Middle frontal gyrus (tissue), 1 donor: ENCODE results near the gene RASGRF1.
"Not testable (repeated sequence)": the region's sequence is repeated elsewhere in the genome, so short reads cannot be mapped to it uniquely, and the experiment has no call there.

Experiments used
- DNase-seq: peaks from one replicate; pipeline ENCODE4 v3.0.0-alpha.2; 2015; ENCODE audit warnings: low spot score; ENCODE audit errors: extremely low spot score

Gene RASGRF1

DNA sequence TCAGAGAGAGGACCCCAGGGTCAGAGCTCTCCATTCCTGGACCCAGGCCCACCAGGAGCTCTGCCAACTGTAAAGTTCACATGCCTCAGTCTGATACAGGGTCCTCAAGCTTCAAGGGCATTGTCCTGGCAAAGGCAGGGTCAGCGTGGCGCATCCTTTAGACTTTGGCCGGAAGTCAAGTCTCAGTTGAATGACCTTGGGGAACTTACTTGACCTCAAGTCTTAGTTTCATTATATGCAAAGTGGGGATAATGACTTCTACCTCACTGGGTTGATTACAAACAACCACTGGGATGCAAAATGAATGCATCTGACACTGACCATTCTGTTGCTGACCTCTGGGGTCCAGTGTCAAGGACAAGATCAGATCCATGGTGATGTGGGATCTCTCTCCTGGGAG lies 75.2 kb downstream of the RASGRF1 start:
- DNase-seq: no peak

DNA sequence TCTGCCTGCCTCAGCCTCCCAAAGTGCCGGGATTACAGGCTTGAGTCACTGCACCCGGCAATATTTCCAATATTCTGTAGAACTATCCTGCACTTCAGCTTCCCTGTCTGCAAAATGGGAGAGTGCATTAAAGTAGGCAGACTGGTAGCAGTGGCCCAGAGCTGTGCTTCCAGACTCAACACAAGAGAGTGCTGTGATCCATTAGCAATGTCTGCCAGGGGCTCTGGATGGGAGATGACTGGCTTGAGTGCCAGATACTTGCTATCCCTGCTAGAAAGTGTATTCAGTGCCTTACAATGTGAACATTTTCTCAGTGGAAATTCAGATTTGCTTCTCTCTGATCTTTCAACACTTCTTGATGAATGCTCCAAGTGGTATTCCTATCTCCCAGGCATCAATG lies 80.3 kb downstream of the RASGRF1 start:
- no peak for DNase-seq

GRCh38 chr15:79009379-79009778 lies 81.2 kb downstream of the RASGRF1 start:
- no peak for DNase-seq

DNA sequence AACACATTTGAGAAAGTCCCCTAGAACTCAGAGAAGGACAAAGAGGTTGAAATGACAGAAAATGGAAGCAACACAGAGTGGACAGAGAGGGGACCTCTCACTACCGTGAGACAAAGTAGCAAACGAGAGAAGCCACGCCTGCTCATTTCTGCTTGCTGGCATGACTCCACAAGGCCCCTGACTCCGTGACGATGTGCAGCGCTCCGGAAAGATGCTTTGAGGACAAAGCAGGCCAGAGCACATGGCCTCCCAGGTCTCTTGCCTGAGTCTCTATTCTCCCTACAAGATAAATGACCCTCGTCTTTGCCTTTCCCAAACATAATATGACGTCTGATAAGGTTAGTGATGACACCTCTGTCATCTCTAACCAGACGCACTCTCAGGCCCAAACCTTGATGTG lies 81.9 kb downstream of the RASGRF1 start:
- DNase-seq: no peak

- no peak for DNase-seq
Measured at GRCh38 chr15:79007066-79007465, 83.5 kb downstream of the RASGRF1 start.

GRCh38 chr15:79006071-79006470 lies 84.5 kb downstream of the RASGRF1 start:
- DNase-seq: no peak

GRCh38 chr15:79004336-79004735 lies 86.2 kb downstream of the RASGRF1 start:
- no peak for DNase-seq

- no peak for DNase-seq
Measured at GRCh38 chr15:79003896-79004295, 86.7 kb downstream of the RASGRF1 start.

GRCh38 chr15:79003301-79003700 lies 87.3 kb downstream of the RASGRF1 start:
- DNase-seq: no peak

- no peak for DNase-seq
Measured at GRCh38 chr15:79002581-79002980, 88.0 kb downstream of the RASGRF1 start.

- no peak for DNase-seq
Measured at GRCh38 chr15:78999636-79000035, 90.9 kb downstream of the RASGRF1 start.

DNA sequence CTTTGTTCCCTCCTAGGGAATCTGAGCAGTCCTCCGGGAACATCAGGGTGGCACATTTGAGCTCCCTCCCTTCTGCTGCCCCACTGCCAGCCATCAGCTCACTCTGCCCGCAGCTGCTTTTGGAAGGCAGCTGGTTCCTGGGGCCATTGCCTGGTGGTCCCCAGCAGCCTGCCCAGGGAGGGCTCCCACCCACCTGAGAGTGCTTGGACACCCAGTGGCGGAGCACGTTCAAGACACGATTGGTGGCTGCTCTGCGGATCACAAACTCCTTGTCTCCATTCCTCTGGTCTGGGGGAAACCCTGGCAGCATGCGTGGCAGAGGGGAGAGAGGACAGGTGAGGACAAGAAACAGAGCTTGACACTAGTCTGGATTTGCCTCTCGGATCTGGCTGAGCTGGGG lies 92.1 kb downstream of the RASGRF1 start:
- DNase-seq: no peak

DNA sequence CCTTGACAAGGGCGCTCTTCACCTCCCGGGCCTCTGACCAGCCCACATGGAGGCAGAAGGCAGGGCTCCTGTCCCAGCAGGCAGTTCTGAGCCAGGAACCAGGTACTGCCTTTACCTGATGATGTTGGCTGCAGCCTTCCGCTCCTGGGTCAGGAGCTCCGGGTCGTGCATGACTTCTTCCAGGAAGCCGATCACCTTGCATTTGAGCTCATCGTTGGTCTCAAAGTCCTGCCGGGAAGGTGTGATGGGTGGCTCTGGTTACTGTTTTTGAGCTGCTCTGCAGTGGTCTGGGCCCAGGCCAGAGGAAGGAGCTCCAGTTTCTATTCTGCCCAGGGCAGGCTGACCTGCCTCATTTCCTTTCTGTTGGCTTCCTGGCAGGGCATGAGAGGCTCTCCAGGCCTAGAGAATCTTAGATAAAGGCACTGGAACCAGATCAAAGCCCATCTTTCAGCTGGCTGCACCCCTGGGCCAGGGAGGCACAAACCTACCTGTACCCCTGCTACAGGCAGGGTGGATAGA lies 92.5 kb downstream of the RASGRF1 start:
- DNase-seq: no peak

- no peak for DNase-seq
Measured at GRCh38 chr15:78996894-78997275, 93.7 kb downstream of the RASGRF1 start.

- DNase-seq: no peak
Measured at GRCh38 chr15:78995921-78996893, 94.4 kb downstream of the RASGRF1 start.

- DNase-seq: not testable (repeated sequence)
Measured at GRCh38 chr15:78995161-78995560, 95.4 kb downstream of the RASGRF1 start.

DNA sequence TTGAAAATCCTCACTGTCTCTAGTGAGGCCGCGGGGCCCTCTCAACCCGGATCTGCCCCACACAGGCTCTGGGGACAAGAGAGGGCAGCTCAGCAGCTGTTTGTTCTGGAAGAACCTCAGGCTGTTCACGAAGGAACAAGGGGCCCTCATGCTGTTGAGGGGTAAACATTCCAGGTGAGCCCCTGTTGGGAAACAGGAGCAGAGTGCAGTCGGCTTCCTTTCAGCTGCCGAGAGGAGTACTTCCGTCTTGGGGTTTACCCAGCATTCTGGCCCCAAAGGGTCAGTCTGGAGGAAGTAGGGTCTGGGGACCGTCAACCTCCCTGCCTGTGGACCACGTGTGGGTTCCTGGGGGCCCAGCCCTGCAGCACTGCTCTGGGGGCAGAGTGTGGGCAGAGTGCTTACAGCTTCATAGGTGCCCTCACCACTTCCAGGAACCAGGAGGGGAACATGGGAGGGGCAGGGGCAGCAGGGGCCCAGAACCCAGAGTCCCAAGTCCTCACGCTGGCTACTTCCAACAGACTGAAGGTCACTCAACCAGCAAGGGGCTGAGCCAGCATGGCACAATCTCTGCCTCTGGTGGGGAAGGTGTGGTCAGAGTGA lies 96.5 kb downstream of the RASGRF1 start:
- DNase-seq: no peak

GRCh38 chr15:78993257-78993930 lies 97.2 kb downstream of the RASGRF1 start:
- no peak for DNase-seq

DNA sequence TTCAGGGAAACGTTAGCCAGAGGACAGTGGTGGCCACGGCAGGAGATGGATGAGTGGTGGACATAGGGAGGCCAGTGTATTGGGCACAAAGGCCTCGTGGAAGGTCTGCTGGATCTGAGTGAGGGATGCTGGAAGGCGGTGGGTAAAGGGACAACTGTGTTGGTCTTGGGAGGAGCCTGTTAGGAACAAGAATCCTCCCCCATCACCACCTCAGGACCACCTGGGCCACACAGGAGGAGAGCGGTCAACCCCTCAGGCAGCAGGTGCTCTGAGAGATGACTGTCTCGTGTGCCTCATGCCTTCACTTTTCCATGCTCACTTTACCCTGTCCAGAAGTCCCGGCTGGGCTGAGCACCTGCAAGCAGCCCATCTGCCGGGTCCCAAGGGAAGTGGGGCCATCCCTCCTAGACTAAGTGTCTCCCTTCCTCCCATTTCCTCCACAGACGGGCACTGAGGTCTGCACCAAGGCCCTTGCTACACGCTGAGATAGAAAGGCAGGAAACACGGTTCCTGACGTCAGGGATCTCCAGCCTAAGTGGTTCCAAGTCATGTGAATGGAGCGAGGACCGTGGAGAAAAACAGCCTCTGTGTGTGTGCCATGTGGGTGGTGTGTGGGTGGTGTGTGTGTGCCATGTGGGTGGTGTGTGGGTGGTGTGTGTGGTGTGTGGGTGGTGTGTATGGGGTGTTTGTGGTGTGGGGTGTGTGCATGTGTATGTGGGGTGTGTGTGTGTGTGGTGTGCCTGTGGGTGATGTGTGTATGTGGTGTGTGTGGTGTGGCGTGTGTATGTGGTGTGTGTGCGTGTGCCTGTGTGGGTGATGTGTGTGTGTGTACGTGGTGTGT lies 97.9 kb downstream of the RASGRF1 start:
- no peak for DNase-seq

GRCh38 chr15:78991879-78992278 lies 98.7 kb downstream of the RASGRF1 start:
- no peak for DNase-seq

GRCh38 chr15:78991476-78991875 lies 99.1 kb downstream of the RASGRF1 start:
- DNase-seq: no peak
